IMR-90 (cell line): ENCODE measurements around the gene CTCFL.

ENCODE experiments used
- BHLHE40 ChIP-seq: fragments of 150-350 bp; IDR thresholded peaks from 2 replicates; pipeline ENCODE4 v1.6.1; 2016; ENCODE audit warnings: mild to moderate bottlenecking, low read depth, low read length
- CEBPB ChIP-seq: IDR thresholded peaks from 2 replicates; pipeline ENCODE4 v1.6.1; 2012; ENCODE audit warnings: low read depth, low read length, improper control_type of control experiment
- CTCF ChIP-seq: conservative IDR thresholded peaks from 2 replicates; pipeline ENCODE4 v1.5.1; 2012; ENCODE audit warnings: mild to moderate bottlenecking, low read depth, low read length, improper control_type of control experiment
- ELK1 ChIP-seq: fragments of 150-350 bp; IDR thresholded peaks from 2 replicates; pipeline ENCODE4 v1.6.1; 2016; ENCODE audit warnings: low read depth, mild to moderate bottlenecking, low read length, moderate library complexity, borderline replicate concordance
- FOS ChIP-seq: fragments of 150-350 bp; IDR thresholded peaks from 2 replicates; pipeline ENCODE4 v1.6.1; 2016; ENCODE audit warnings: low read depth, low read length
- MAFK ChIP-seq: IDR thresholded peaks from 2 replicates; pipeline ENCODE4 v1.6.1; 2012; ENCODE audit warnings: low read depth, low read length, improper control_type of control experiment
- MAZ ChIP-seq: IDR thresholded peaks from 2 replicates; pipeline ENCODE4 v1.6.1; 2012; ENCODE audit warnings: low read depth, mild to moderate bottlenecking, low read length, improper control_type of control experiment, moderate library complexity, borderline replicate concordance
- MXI1 ChIP-seq: IDR thresholded peaks from 2 replicates; pipeline ENCODE4 v1.6.1; 2012; ENCODE audit warnings: low read depth, mild to moderate bottlenecking, low read length, moderate library complexity, borderline replicate concordance
- NFE2L2 ChIP-seq: fragments of 150-350 bp; IDR thresholded peaks from 2 replicates; pipeline ENCODE4 v1.6.1; 2016; ENCODE audit warnings: low read depth, mild to moderate bottlenecking, low read length
- POLR2A ChIP-seq: IDR thresholded peaks from 2 replicates; pipeline ENCODE4 v1.6.1; 2012; ENCODE audit warnings: mild to moderate bottlenecking, low read depth, low read length
- RAD21 ChIP-seq: IDR thresholded peaks from 2 replicates; pipeline ENCODE4 v1.6.1; 2012; ENCODE audit warnings: low read length, improper control_type of control experiment
- RFX5 ChIP-seq: IDR thresholded peaks from 2 replicates; pipeline ENCODE4 v1.8.0; 2012; ENCODE audit warnings: low read depth, mild to moderate bottlenecking, low read length, moderate library complexity
- USF2 ChIP-seq: fragments of 150-350 bp; IDR thresholded peaks from 2 replicates; pipeline ENCODE4 v1.6.1; 2017; ENCODE audit warnings: mild to moderate bottlenecking, antibody characterized with exemption, low read length, low read depth

GRCh38 chr20:57527728-57528127 lies 2.8 kb upstream of the CTCFL start:
- no peak for TF ChIP-seq CTCF
- no peak for TF ChIP-seq CEBPB
- TF ChIP-seq USF2 = no peak
- TF ChIP-seq MXI1 = no peak
- no peak for TF ChIP-seq POLR2A
- no peak for TF ChIP-seq BHLHE40
- TF ChIP-seq FOS = no peak
- no peak for TF ChIP-seq RFX5
- TF ChIP-seq MAZ = no peak
- TF ChIP-seq MAFK = no peak
- no peak for TF ChIP-seq NFE2L2
- no peak for TF ChIP-seq RAD21
- TF ChIP-seq ELK1 = no peak
